OCI-M2 (cell line): ENCODE data around the gene LNX2.
A peak's percentile ranks its signal among the peaks of the same experiment; 100 is the strongest.

Source experiments
- DNase-seq: peaks from one replicate; lab custom pipeline; 2025; ENCODE audit not compliant: unreplicated experiment; lab: John Stamatoyannopoulos, UW

The LNX2 gene

DNA sequence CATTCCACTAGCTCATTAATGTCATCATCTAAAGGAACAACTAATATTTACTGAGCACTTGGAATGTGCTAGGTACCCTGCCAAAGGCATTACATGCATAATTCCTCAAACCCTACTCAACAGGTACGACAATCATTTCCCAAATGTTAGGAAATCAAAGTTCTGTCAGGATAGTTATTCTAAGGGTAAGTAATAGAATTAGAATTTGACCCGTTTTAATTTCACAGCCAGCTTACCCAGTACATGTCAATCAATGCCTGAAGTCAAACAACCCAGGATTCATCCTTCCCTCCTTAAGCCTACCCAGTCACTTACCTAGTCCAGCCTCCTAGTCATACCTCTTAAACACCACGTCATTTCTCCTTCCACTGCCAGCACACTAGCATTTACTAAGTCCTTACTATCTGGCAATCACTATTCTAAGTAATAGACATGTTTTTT lies 2.4 kb downstream of the LNX2 start:
- no peak for DNase-seq

DNA sequence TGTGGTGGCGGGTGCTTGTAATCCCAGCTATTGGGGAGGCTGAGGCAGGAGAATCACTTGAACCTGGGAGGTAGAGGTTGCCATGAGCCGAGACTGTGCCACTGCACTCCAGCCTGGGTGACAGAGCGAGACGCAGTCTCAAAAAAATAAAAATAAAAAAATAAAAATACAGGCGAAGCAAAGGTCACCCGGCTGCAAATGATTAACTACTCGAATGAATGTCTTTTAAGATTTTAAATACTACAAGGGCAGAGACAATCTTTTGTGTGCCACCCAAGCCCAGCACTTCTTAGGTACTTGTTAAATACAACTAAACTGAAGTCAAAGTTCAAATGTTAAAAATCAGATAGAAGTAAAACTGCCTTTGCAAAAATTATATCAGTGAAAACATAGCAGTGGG lies 6.7 kb downstream of the LNX2 start:
- no peak for DNase-seq

DNA sequence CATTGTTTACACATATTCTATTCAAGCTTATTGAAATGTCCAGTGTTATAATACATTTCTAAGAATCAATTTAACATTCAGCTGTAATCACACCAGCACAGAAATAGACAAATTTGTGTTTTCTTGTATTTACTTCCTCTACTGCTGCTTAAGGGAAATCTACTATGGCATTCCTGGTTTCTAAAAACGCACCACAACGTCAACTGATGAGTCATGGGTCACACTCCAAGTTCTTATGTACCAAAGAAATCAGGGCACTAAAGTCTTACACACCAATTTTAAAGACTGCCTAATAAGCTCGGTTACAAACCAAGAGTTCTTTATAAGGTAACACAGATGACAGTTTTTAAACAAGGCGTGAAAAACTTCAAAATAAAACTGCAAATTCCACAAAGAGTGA lies 13.2 kb downstream of the LNX2 start:
- no peak for DNase-seq

DNA sequence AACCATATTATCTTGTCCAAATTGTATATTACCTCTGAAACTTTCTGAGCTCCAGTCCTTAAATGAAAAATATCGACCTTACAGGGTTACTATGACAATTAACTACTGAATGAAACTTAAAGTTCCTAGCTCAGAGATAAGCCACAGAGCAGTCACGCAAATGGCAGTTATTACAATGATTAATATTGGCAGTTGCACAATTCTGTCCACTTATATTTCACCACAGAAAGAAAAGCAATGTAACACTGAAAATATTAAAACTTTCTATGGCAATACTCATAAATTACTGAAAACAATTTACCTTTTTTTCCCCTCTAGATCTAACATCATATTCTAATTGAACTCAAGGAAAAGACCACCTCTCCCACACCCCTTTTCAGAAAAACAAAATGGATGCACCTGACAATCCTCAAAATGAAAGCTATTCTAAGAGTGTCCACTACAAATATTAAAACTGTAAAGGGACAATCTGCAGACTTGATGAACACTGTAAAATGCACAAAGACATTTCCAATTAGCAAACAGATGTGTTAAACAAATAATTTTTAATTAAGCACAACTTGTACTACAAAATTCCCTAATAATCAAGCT lies 14.6 kb downstream of the LNX2 start:
- DNase-seq, result no peak

DNA sequence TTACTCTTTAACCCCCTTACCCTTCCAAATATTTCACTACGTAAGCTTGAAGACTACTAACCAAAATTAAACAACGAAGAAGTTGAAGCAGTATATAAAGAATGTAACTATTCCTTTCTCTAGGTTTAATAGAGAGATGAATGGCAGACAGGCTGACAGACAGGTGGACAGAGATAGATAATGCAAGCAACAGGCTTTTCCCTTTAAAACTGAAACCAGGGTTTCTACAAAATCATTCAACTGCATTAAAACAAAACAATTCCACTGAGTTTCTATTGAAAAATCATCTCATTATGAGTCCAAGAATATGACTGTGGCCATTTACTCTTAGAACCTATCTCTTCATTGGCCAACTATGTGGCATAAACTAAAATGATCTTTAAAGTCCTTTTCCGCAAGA lies 15.2 kb downstream of the LNX2 start:
- DNase-seq, result no peak

DNA sequence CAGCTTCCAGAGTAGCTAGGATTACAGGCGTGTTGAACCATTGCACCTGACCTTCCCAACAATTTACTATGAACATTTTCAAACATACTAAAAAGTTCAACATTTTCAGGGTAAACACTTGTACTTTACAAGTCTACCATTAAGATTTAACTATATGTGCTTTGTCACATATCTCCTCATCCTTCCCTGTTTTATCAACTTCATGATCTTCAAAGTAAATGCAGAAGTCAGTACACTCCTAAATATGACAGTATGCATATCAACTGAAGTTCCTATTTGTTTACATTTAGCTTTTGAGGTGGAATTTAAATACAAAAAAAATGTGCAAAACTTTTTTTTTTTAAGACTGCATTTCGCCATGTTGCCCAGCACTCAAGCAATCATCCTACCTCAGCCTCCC lies 18.5 kb downstream of the LNX2 start:
- no peak for DNase-seq

DNA sequence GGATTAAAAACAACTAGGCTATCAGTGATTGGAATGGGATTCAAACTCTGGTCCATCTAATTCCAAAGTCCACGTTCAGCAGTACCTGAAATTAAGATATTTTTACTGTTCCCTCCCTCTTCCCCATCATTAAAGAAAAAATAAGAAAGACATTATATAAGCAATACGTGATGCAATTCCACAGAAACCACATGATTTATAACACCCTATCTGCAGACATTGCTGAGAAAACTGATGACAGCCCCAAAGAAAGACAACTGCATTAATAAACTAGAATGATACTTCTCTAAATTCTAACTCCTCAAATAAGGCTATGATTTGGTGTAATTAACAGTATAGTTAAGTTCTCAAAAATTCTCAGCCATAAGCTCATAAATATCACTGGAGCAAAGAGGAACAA lies 19.1 kb downstream of the LNX2 start:
- DNase-seq, result no peak

DNA sequence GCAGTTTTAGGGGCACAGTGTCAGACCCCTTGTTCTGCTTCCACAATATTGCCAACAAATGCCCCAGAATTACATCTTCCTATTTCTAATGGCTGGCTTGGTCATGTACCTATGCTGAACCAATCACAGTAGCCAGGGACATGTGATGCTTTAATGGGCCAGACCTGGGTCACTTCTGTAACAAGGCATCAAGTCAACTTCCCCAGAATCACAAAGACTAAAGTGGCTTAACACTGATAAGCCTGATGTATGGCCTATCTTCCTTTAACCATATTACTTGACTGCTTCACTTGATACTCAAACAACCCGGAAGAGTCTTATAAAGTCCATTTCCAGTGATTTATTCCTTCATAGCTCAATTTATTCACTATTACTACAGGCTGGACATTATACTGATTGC lies 19.6 kb downstream of the LNX2 start:
- DNase-seq, result no peak

DNA sequence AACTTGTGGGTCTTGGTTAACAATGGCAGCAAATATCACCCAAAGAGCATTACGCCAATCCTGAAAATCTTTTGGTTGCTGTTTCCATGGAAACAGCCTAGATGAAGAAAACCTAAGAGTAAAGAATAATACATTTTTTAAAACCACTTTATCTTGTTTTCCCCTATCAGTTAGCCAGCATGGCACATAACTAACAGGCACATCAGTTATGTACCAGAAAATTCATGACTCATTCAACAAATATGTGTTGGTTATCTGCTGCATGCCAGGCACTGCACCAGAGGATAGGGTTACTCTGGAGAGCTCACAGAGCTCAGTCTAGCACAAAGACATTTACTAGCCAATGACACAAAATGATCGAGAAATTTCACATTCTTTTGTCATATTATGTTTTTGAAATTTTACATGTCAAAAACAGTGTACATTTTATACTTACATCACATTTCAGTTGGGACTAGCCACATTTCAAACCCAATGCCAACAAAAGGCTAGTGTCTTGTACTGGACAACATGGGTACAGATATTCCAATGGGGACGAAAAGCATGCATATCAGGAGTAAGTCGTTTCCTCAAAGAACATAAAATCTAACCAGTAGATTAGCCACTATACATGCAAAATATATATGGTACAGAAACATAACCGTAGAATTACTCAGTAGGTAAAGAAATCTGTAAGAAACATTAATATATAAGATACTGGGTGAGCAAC lies 20.3 kb downstream of the LNX2 start:
- peak; percentile 39 for DNase-seq

DNA sequence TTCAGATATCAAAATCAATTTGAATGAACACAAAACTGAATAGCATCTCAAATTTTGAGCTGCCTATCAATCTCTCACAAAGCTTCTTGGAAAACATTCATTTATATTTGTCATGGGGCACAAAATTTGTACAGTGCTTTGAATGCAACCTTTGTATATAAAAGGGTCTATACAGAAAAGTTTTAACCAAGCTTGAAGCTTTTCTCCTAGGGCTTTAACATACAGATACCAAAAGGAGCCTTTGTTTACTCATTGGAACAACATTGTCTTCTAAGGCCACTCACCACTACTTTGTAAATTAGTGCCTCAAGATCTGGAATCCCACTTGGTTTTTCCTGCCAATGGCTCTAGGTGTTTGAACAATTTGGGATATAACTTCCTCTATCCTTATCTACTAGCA lies 21.2 kb downstream of the LNX2 start:
- no peak for DNase-seq

DNA sequence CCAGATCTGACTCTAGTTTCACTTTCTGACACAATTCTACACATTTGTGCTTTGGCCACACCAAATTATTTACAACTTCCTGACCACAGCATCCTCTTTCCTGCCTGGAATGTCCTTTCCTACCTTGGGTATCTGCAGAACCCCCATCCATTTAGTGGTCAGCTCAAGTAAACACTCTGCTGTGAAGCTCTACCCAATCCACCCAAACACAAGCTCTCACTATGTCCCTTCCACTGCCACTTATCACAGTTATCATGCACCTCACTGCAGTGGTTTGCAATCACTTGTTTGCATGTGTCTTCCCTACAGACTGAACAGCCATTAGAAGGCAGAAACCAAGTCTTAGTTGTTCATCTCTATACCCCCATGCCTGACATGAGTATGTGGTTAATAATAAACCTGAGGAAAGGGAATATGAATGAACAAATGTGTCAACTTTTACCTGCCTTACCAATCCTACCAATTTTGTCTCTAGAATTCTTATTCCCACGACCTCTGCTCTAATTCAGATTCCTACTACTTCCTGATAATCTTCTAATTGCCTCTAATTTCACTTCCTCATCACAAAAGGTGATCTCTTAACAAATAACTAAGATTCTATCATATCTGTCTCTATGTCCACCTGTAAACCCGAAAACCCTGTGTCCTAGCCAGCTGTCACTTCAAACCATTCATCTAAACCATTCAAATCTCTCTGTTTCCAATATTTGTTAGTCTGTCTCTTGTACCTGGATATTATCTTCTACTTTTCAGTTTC lies 25.1 kb downstream of the LNX2 start:
- DNase-seq, result no peak

DNA sequence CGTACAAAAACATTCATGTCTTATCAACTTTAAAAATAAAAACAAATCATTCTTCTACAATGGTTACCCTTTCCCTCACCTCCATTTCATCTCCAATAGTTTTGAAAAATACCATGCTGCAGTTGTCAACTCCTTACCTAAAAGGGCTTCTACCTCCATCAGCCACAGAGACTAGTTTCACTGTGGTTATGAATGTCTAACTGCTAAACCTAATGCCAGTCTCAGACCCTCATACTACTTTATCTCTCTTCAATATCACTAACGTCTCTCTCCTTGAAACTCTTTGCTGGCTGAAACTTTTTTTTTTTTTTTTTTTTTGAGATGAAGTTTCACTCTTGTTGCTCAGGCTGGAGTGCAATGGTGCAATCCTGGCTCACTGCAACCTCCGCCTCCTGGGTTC lies 27.1 kb downstream of the LNX2 start:
- DNase-seq, result no peak

DNA sequence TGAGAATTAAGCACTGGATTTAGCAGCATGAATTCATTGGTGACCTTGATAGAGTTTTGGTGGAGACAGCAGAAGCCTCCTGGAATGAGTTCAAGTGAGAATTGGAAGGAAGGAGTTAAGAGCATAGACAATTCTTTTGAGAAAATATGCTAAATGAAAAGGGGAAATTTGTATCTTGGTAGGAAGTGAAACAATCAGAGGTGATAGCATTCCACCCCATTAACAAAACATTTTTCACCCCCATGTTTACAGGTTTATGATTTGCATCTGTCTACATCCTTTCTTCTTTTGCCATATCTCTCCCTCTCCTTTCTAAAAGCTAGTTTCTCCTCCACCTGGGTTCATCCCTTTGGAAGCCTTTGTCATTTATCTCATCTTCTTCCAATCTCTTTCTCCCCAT lies 27.5 kb downstream of the LNX2 start:
- DNase-seq, result no peak

DNA sequence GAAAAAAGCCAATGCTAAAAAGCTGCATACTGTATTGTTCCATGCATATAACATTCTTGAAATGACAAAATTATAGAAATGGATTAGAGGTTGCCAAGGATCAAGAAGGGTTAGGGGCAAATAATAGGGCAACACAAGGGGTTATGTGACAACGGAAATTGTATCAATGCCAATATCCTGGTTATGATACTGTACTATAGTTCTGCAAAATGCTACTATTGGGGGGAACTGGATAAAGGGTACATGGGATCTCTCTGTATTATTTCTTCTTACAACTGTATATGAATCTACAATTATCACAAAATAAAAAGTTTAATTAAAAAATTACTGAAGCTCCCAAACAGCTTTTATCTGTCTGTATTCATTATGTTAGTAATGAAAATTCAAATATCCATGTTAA lies 31.9 kb downstream of the LNX2 start:
- no peak for DNase-seq

DNA sequence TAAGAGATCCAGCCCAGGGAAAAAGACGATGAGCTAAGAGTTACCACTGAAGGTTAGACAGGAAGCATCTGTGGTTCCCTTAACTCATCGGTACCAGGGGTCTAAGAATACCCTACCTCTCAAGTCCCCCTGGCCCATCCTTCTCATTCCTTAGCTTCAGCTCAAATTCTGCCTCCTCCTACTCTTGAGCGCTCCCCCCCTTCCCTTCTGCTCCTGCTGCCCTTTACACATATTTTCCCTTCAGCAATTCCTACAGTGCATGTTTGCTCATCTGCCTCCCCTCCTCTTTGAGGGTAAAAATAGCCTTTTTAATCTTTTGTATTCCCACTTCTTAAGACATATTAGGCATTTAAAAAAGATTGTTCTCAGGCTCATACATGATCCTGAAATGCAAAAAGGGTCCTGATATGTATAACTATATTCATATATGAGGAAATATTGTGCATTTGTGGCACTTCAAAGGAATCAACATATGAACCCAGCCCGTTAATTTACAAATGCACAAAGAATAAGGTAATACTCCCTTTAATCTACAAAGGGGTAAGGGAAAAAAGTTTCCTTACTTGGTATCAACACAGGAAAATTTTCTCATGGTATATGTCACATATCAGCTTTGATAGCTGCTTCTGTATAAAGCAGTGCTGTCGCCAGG lies 33.1 kb downstream of the LNX2 start:
- no peak for DNase-seq

DNA sequence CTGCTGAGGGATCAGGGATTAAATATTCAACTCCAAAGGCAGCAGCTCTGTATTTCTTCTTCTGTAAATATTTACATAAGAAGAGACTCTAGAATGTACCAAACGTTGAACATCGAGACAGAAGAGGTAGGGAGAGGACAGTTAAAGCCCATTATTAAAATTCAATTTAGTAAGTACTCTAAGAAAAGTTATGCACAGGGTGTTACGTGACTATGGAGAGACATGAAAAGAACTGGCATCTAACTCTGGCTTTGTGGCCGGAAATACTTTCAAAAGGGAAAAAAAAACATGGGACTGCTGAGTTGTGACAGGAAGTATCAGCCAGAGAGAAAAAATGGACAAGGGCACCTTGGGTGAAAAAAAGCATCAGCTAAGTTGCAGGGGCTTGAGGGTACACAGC lies 36.7 kb downstream of the LNX2 start:
- no peak for DNase-seq

DNA sequence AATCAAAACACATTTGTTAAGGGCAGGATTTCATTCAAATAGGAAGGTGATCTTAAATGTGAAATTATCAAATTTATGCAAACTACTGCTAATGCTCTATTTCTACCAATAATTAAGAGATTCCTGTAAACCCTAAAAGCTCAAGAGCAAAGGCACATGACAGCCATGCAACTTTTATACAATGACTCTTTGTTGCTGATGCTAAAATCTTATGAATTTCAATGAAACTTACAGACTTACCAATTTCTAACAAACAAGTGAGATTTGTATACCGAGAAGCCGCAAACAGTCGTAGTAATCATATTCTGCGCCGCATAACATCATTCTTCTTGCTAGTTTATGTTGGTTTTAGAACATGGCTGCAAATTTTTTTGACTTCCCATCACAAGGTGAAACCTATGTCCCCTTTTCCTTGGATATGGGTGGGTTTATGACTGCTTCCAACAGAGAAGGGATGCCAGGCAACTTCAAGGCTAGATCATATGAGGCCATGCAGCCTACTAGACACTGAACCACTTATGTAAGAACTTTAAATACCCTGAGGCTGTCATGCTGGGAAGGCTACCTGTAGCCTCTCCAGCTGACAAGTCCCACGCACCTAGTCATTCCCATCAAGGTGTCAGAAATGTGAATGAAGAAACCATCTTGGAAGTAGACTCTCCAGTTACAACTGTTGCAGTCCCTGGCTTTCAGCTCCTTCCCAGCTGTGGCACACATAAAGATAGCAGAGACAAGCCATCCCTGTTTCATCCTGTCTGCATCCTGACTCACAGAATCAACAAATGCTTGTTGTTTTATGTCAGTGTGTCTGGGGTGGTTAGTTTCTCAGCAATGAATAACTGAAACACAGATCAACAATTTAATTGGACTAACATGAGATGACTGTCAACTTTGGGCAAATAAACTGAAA lies 42.0 kb downstream of the LNX2 start:
- DNase-seq, result no peak

DNA sequence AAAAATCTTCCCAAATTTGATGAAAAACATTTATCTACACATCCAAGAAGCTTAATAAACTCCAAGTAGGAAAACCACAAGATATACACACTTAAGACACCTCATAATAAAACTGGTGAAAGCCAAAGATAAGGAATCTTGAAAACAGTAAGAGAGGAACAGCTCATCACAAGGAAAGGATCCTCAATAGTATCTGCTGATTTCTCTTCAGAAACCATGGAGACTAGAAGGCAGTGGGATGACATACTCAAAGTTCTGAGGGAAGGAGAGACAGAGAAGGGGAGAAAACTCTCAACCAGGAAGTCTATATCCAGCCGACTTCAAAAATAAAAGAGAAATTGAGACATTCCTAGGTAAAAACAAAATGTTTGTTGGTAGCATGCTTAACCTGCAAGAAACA lies 45.7 kb downstream of the LNX2 start:
- no peak for DNase-seq

DNA sequence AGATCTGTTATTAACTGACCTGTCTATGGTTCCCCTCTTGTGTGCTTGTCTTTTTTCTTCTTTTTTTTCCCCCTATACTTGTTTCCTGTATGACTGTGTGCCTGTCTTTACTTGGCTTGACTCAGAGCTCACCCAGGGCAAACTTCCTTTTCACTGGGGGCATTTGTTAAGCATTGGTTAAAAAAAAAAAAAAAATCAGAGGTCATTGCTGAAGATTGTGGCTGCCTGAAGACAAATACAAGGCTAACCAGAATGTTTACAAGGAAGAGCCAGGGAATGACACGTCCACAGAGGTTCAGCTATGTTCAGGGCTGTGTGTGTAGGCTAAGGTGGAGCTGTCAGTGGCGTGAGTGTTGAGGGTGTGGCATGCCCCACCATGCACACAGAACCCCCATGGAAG lies 47.1 kb downstream of the LNX2 start:
- no peak for DNase-seq

DNA sequence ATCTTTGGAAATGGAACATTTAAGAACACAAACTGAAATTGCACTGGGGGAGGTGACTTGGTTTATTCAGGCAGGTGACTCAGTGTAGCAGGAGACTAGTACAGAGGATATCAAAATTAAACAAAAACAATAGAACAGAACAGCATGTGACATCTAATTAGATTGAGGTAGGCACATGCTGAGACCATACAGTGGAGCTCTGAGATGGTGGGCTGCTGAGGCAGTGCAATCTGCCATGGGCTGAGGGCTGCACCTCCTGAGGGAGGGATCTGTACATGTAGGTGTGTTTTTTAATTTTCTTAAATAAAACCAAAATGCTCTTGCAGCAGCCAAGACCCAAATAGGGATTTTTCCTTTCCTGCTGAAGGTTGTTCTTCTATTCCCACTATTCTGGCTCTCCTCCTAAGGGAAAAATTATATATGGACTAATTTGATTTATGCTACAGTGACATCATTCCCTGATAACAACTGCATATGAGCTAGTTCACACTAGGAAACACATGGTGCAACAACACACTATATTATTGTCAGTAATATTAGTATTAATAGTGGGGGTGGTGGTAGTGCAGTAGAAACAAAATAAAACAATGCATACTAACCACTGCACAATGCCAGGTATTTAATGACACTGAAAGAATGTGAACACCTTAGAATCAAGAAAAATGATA lies 48.0 kb downstream of the LNX2 start:
- DNase-seq, result no peak
